ENCODE results near the gene BANF2. TPM values are rescaled to one million over a fixed set of nuclear protein-coding genes. Genes with fewer than 3 reads are reported as not detected.

The BANF2 gene
- total RNA-seq: not detected

- H3K27me3 ChIP-seq: no peaks in the 10 kb centered on the region
- TF ChIP-seq CTCF (IDR thresholded peaks at IDR 0.05): no peak
- H3K36me3 ChIP-seq: no peaks in the 10 kb centered on the region
- H3K4me3 ChIP-seq: no peak within 1 kb of the TSS
- no peaks in the 10 kb centered on the region for H3K4me1 ChIP-seq
- H3K27ac ChIP-seq: no peak within 1 kb of the TSS
- DNase-seq (ENCODE audit: low spot score): no peak
- peaks cover 0 to 6% of the 10 kb centered on the region in 2 donors for H3K9me3 ChIP-seq
Observed at GRCh38 chr20:17699931-17700351, at the start of gene BANF2. BANF2 (plus strand) TSS chr20:17699966; CDS start chr20:17725026, 25,060 bp downstream.

- Histone ChIP-seq H3K27ac (no peak overlapping the region), H3K4me1 (peaks cover 0 to 66% of the 10 kb centered on the region in 2 donors), H3K4me3 (no peak overlapping the region), H3K36me3 (no peaks in the 10 kb centered on the region), H3K9me3 (no peaks in the 10 kb centered on the region), H3K27me3 (no peaks in the 10 kb centered on the region)
- no peak for TF ChIP-seq CTCF (IDR thresholded peaks at IDR 0.05)
- no peak for DNase-seq (ENCODE audit: low spot score)
Observed at GRCh38 chr20:17650301-17651128, 49.3 kb upstream of the BANF2 start.

GRCh38 chr20:17651129-17651759 lies 48.5 kb upstream of the BANF2 start:
- TF ChIP-seq CTCF (IDR thresholded peaks at IDR 0.05): no peak
- Histone ChIP-seq H3K27ac (no peak overlapping the region), H3K4me3 (no peak overlapping the region), H3K36me3 (no peaks in the 10 kb centered on the region), H3K27me3 (no peaks in the 10 kb centered on the region), H3K4me1 (peaks cover 0 to 59% of the 10 kb centered on the region in 2 donors), H3K9me3 (no peaks in the 10 kb centered on the region)
- no peak for DNase-seq (ENCODE audit: low spot score)

- no peaks in the 10 kb centered on the region for H3K36me3 ChIP-seq
- no peaks in the 10 kb centered on the region for H3K27me3 ChIP-seq
- peaks cover 0 to 52% of the 10 kb centered on the region in 2 donors for H3K4me1 ChIP-seq
- no peak for TF ChIP-seq CTCF (IDR thresholded peaks at IDR 0.05)
- H3K27ac ChIP-seq: no peak overlapping the region
- no peak overlapping the region for H3K4me3 ChIP-seq
- DNase-seq (ENCODE audit: low spot score): no peak
- no peaks in the 10 kb centered on the region for H3K9me3 ChIP-seq
Observed at GRCh38 chr20:17651760-17652388, 47.9 kb upstream of the BANF2 start.

- no peak for TF ChIP-seq CTCF (IDR thresholded peaks at IDR 0.05)
- Histone ChIP-seq H3K4me1 (peaks cover 0 to 47% of the 10 kb centered on the region in 2 donors), H3K9me3 (no peaks in the 10 kb centered on the region), H3K36me3 (peaks cover 4% of the 10 kb centered on the region), H3K4me3 (no peak overlapping the region), H3K27me3 (no peaks in the 10 kb centered on the region), H3K27ac (no peak overlapping the region)
- no peak for DNase-seq (ENCODE audit: low spot score)
Observed at GRCh38 chr20:17652411-17652810, 47.4 kb upstream of the BANF2 start.

Data from right atrium auricular region (tissue), 2 donors.